ENCODE measurements around the gene CDX1.

The CDX1 gene

DNA sequence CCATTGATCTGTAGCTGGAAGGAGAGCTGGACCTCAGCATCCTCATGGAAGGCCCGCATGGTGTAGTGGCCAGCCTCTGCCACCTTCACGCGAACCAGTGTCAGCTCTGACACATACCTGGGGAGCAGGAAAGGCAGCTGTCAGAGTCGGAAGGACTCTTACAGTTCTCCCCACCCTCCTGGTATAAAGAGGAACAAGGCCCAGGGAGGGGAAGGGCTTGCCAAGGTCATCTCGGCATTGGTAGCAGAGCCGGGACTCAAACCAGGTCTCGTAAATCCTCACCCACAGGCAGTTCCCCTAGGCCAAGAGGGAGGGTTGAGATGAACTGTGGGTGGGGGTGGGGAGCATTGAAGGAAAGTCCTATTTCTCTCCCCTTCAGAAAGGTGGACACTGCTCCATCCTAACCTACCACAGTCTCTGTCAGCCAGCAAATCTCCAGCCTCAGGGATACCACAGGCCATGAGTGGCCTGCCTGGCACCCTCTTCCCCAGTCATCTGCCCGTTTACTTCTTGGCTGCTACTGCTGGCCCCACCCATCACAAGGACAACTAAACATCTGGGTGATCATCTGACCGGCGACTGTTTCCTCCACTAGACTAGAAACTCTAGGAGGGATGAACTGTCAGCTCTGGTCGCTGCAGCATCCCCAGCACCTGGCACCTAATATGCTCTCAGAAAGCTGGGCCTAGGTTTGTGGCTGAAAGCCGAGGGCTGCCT, 34.4 kb upstream of the CDX1 start:
- DNase-seq, result peak in 1 of 2 donors; percentile 22

DNA sequence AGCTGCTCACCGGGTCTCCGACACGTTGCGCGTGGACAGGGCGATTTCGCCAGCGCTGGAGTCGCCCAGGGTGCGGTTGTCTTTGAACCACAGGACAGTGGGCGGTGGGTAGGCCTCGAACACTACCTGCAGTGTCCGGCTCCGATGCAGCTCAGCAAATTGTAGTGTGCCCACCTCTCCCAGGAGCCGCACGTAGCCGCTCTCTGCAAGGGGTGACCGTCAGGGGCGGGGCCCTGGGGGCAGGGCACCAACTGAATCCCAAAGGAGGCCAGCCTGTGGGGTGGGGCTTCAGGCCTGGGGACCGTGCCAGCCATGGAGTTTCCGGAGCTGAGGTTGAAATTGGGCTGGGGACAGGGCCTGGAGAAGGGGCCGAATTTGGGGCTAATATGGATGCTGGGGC, 33.8 kb upstream of the CDX1 start:
- no peak for DNase-seq

- no peak for DNase-seq
Measured at GRCh38 chr5:150133581-150134197, 32.9 kb upstream of the CDX1 start.

GRCh38 chr5:150134198-150134588, 32.4 kb upstream of the CDX1 start:
- no peak for DNase-seq

DNA sequence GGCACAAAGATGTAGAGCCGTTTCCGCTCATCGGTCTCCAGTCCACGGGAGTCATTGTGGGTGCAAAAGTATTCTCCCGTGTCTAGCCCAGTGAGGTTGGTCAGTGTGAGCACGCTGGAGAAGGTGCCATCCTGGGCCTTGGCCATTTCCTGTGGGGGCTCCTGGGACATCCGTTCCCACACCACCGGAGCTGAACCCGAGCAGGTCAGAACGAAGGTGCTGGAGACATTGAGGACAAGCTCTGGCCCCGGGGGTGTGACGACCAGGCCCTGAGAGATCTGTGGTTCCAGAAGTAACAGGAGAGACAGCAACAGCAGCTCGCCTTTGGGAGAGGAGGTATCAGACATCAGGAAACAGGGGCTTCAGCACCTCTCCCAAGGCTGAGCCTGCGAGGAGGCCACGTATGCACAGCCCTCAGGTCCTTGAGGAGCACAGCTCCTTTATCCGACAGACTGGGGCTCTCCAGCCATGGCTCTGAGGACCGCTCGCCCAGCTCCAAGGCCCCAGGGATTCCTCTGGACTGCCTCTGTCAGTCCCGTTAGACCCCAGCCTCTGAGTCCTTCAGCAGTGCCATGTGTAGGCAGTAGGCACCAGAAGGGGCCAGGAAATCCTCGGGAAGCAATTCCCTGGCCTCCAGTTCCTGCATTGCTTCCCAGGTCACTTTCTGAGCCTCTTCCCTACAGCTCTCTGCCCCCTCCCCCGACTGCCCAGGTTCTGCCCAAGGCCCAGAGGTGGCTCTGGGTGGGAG, 30.8 kb upstream of the CDX1 start:
- no peak for DNase-seq

DNA sequence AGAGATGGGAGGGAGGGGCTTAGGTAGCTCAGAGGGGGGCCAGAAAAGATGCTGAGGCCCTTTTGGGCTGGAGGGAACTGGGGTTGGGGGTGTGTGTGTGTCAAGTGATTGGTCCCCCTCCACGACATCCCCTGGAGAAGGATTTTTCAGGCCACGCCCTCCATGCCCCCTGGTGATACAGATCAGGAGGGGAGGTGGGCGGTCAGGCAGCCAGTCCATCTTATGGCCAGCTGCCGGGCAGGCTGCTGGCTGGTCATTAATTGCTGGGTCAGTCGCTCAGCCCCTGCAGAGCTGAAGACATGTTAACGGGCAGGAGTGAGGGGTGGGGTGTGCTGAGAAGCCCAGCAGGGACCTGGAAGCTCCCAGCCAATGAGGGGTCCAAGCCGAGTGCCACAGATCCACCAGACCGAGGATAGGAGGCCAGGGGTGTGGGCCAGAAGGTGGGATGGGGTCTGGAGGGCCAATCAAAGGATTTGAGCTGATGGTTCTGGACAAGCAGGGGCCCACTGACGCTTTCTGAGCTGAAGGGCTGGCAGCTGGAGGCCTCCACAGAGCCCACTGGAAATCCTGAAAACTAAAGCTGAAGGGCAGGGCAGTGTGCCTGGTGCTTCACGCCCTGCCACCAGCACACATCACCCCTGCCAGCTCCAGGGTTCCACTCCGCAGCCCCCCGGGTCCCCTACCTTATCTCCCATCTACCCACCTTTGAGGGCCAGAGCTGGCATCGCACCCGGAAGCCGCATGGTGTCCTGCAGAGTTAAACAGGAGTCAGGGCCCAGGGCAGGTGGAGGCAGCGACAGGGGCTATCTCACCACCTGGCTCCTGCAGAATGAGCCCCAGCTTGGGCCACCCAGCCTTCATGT, 30.0 kb upstream of the CDX1 start:
- DNase-seq, result no peak

DNA sequence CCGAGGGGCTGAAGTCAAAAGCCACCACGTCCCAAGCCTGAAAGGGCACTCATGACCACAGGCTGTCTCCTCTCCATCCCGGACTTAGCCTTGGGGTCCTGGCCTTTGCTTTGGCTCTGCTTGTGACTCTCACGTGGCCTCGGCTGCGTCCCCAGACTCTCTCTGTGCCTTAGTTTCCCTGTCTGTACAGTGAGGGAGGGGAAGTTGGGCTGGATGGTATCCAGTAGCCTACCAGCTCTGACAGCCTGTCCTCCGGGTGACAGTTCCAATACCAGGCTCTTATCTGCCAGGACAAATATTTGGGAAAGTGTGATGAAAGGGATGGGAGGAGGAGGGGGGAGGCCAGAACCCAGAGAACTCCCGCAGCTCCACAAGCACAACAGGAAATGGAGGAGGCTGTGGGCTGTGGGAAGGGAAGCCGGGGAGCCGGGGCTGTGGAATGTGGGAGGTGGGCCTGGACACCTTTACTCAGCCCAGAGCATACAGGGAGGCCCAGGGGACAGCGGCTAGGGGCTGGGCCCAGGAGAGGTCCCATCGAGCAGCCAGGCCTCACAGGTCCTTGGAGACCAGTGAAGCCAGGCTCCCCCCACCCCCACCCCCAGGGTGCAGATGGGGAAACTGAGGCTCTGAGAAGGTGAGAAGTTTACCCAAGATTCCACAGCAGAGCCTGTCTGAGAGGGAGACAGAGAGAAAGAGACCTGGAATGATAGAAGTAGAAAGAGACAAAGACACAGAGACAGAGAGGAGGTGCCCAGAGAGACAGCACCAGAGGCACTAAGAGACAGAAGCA, 29.2 kb upstream of the CDX1 start:
- DNase-seq, result no peak

DNA sequence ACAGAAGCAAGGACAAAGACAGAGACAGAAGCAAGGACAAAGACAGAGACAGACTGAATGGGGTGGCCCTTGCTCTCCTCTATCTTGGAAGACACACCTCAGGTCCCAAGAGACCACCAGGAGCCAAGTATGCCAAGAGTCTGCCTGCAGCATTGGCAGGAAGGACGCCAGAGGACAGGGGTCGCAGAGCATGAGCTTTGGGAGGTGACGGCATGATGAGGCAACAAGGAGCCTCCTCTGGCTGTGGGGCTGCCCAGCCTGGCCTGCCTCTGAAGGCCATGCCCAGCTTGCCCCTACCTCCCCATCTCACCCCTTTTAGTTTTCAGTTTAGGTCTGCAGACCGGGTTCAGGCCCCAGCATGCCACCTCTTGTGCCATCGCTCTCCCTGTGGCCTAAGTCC, 28.6 kb upstream of the CDX1 start:
- DNase-seq, result no peak

DNA sequence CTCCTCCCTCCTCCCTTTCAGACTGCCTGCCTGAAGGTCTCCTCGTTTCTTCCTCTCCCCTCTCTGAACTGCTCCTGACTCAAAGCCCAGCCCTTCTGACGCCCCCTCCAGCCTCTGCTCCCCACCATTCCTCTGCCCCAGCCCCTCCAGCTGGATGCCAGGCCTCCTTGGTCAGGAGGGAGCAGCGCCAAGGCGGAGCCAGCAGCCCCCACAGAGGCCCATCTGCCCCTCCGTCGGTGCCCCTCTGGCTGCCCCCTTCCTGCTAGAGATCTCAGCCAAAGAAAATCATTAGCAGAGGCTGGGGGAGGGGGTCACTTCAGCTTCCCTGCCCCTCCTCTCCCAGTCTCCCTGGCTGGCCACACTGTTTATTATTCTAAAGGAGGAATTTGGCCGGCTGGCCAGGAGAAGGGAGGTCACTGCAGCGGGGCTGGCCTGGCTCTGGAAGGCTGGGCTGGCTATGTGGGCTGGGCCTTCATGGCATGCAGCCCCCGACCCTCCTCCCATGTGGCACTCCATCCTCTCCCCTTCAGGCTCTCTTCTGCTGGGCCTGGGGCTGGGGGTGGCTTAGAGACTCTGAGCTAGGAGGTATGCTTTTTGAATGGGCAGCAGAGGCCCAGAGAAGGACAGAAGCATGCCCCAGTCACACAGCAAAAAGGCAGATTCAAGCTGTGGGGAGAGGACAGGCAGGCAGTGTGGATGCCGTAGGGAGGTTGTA, 27.9 kb upstream of the CDX1 start:
- DNase-seq, result no peak

GRCh38 chr5:150139334-150139733, 27.2 kb upstream of the CDX1 start:
- no peak for DNase-seq

GRCh38 chr5:150140830-150141229, 25.7 kb upstream of the CDX1 start:
- no peak for DNase-seq

- DNase-seq, result no peak
Measured at GRCh38 chr5:150141544-150142184, 24.9 kb upstream of the CDX1 start.

DNA sequence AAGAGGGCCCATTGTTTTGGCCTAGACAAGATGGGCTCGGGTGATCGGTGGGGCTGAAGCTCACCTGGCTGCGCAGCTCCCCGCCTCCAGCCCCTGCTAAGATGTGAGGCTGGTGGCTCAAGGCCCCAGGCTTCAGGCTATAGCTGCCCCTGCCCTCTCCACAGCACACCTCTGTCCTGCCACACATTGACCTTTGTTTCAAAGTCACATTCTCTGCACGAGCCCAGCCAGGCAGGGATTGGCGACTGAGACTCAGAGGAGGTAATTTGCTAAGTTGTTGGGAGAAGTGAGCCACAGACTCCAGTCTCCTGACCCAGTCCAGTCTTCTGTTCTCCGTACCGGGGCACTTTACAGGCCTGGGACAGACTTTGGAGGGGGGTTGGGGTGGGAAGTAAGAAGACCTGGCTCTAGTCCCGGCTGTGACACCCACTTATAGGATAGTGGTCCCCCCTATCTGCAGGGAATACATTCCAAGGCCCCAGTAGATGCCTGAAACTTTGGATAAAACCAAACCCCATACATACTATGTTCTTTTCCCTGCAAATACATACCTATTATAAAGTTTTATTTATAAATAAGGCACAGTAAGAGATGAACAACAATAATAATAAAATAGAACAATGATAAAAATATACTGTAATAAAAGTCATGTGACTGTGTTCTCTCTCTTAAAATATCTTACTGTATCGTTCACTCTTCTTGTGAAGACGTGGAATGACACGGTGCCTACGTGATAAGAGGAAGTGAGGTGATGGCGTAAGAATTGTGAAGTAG, 24.2 kb upstream of the CDX1 start:
- no peak for DNase-seq

GRCh38 chr5:150142959-150143349, 23.6 kb upstream of the CDX1 start:
- peak in 1 of 2 donors; percentile 49 for DNase-seq

GRCh38 chr5:150143350-150144245, 23.0 kb upstream of the CDX1 start:
- no peak for DNase-seq

DNA sequence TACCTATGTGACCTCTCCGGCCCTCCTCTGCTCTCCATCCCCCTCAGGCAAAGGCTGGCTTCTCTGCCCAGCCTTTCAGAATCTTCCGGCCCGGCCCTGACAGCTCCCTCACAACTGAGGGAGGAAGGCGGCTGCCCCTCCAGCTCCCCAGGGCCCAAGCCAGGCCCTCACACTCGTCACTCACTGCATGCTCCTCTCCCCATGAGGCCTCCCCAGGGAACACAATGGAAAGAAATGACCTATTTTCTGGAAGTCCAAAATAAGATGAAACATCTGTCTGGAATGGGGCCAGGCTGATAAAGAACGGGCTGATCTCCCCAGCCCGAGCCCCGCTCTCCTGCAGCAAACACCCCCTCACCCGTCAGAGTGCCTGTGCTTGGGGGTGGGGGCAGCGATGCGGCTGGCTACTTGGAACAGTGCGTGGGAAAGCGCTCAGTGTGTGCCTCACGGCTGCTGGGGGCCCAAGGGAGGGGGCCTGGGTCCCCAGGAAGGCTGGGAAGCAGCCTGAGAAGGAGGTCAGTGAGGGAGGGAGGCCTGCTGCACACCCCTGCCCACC, 22.3 kb upstream of the CDX1 start:
- DNase-seq, result no peak

DNA sequence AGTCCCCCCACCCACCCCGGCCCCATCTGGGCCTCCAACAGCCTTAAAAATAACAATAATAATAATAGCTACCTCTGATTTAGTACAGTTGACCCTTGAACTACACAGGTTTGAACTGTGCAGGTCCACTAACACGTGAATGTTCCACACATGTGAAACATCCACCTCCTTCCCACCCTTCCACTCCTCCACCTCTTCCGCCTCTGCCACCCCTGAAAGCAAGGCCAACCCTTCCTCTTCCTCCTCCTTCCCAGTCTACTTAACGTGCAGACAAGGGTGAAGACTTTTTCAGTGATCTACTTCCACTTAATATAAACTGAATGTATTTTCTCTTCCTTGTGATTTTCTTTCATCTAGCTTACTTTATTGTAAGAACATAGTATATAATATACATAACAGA, 21.7 kb upstream of the CDX1 start:
- no peak for DNase-seq

DNA sequence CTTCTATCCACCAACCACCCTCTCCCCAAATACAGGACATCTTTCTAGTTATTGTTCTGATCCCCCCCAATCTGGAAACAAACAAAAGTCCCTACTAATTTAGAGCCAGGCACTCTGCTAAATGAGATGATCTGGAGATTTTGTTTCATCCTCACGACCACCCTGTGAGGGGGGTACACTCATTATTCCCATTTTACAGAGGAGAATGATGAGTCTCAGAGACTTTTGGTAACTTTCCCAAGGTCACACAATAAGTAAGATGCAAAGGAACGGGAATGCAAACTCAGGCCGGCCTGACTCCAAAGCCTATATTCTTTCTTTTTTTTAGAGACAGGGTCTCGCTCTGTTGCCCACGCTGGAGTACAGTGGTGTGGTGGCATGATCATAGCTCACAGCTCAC, 20.3 kb upstream of the CDX1 start:
- no peak for DNase-seq
